CD4-positive, alpha-beta T cell treated with Interleukin-4 for 1 hour (primary cell): ENCODE data around the gene MLX.

Experiments
- DNase-seq, 2 donors: peaks; one replicate each; pipeline ENCODE4 v3.0.0-alpha.2; 2020 to 2022

Gene MLX

GRCh38 chr17:42566883-42567573 lies at the start of gene MLX:
Gene MLX, plus strand, starts transcription at chr17:42567100. Its CDS starts 25 bp downstream, at chr17:42567125.
- DNase-seq: peak; percentile 92

- peak; percentile 81 to 83 for DNase-seq
These were observed 49.4 kb upstream of the MLX start for GRCh38 chr17:42517516-42517915.

GRCh38 chr17:42518046-42518754 lies 48.7 kb upstream of the MLX start:
- DNase-seq: peak in 1 of 2 donors; percentile 51

- DNase-seq: no peak
These were observed 48.0 kb upstream of the MLX start for GRCh38 chr17:42518755-42519545.

- no peak for DNase-seq
These were observed 47.1 kb upstream of the MLX start for GRCh38 chr17:42519546-42520491.

GRCh38 chr17:42520540-42520951 lies 46.4 kb upstream of the MLX start:
- no peak for DNase-seq

GRCh38 chr17:42521036-42521435 lies 45.9 kb upstream of the MLX start:
- DNase-seq: no peak

- no peak for DNase-seq
These were observed 45.1 kb upstream of the MLX start for GRCh38 chr17:42521666-42522262.

GRCh38 chr17:42522263-42522790 lies 44.6 kb upstream of the MLX start:
- no peak for DNase-seq

- no peak for DNase-seq
These were observed 44.1 kb upstream of the MLX start for GRCh38 chr17:42522798-42523278.

- no peak for DNase-seq
These were observed 41.7 kb upstream of the MLX start for GRCh38 chr17:42525221-42525620.

GRCh38 chr17:42526031-42526444 lies 40.9 kb upstream of the MLX start:
- no peak for DNase-seq

GRCh38 chr17:42527932-42528331 lies 39.0 kb upstream of the MLX start:
- no peak for DNase-seq

GRCh38 chr17:42529061-42529460 lies 37.8 kb upstream of the MLX start:
- no peak for DNase-seq

- DNase-seq: no peak
These were observed 35.9 kb upstream of the MLX start for GRCh38 chr17:42530952-42531454.

- DNase-seq: peak; percentile 50 to 56
These were observed 35.2 kb upstream of the MLX start for GRCh38 chr17:42531455-42532354.

GRCh38 chr17:42535155-42536047 lies 31.5 kb upstream of the MLX start:
- no peak for DNase-seq

GRCh38 chr17:42536048-42536371 lies 30.9 kb upstream of the MLX start, which contains the start of gene NAGLU:
Gene NAGLU, plus strand, starts transcription at chr17:42536241. Its CDS starts 32 bp downstream, at chr17:42536273.
- peak; percentile 78 to 83 for DNase-seq
